Kidney (tissue), 14 donors: ENCODE results near the gene DSCAML1. TPM values are rescaled to one million over a fixed set of nuclear protein-coding genes. Genes with fewer than 3 reads are reported as not detected.

ENCODE experiments used
- DNase-seq, 5 donors: peaks; one replicate each; pipeline ENCODE4 v3.0.0-alpha.2; 2013 to 2020
- FAIRE-seq: peaks from 2 replicates; lab custom pipeline; 2012; peaks lifted over from hg19 to GRCh38; lab: Jason Lieb, UNC
- H3K27ac ChIP-seq, 2 donors: one replicate each; pipeline ENCODE4 v1.7.0; 2013; ENCODE audit warnings: low read depth in 2 of 2, low read length in 2 of 2, inconsistent platforms in 1 of 2
- H3K27me3 ChIP-seq: one replicate; pipeline ENCODE4 v1.7.1; 2013; ENCODE audit warnings: low read length, inconsistent platforms; ENCODE audit not compliant: control insufficient read depth, insufficient read depth
- H3K36me3 ChIP-seq, 3 donors: one replicate each; pipeline versions ENCODE4 v1.7.0 to v1.7.1; 2013; ENCODE audit warnings: low read length in 3 of 3, control low read depth in 1 of 3, inconsistent platforms in 1 of 3; ENCODE audit not compliant: insufficient read depth in 3 of 3, control insufficient read depth in 2 of 3
- H3K4me1 ChIP-seq, 3 donors: one replicate each; pipeline versions ENCODE4 v1.7.0 to v1.7.1; 2013; ENCODE audit warnings: low read length in 3 of 3, inconsistent platforms in 1 of 3, low read depth in 1 of 3; ENCODE audit not compliant: control insufficient read depth in 2 of 3, insufficient read depth in 2 of 3
- H3K4me3 ChIP-seq, 3 donors: one replicate each; pipeline versions ENCODE4 v1.7.0 to v1.8.1; 2013; ENCODE audit warnings: low read length in 3 of 3, control low read depth in 1 of 3, inconsistent platforms in 1 of 3
- H3K9ac ChIP-seq, 3 donors: one replicate each; pipeline versions ENCODE4 v1.7.0 to v1.7.1; 2013; ENCODE audit warnings: low read length in 3 of 3, control low read depth in 1 of 3, inconsistent platforms in 1 of 3
- H3K9me3 ChIP-seq, 3 donors: one replicate each; pipeline versions ENCODE4 v1.7.0 to v1.7.1; 2013; ENCODE audit warnings: low read length in 3 of 3, control low read depth in 1 of 3, inconsistent platforms in 1 of 3; ENCODE audit not compliant: control insufficient read depth in 2 of 3, insufficient read depth in 1 of 3
- intact Hi-C: fragments of 100-400 bp; cut with DNase I; formaldehyde crosslinking; loops from one replicate; pipeline ENCODE4 v1.11.1; 2022
- polyA plus RNA-seq: library from polyadenylated mRNA; stranded (reverse); fragments of 350-450 nt; fragmentation: Illumina TruSeq; extraction: RNeasy Lipid Tissue Mini Kit (QIAGEN cat#74804); gene quantifications from one replicate; pipeline ENCODE4 v1.2.3, GENCODE V29; 2014; ENCODE audit warnings: low read depth, low replicate concordance; ENCODE audit not compliant: insufficient read depth
- total RNA-seq: library from RNA; stranded (reverse); fragmentation: NEBNext Ultra II Directional; extraction: Animal tissue kit (Norgen Biotek cat#: 25700); gene quantifications from one replicate; pipeline ENCODE4 v1.2.1, GENCODE V29; 2021
- TF ChIP-seq, protein P1 (sequence below): IDR thresholded peaks from 3 replicates; pipeline ENCODE4 v1.5.1; 2012; ENCODE audit warnings: mild to moderate bottlenecking, moderate library complexity, borderline replicate concordance; ENCODE audit not compliant: insufficient read depth; ENCODE audit errors: extremely low read depth
- donor health status: control.
- donor health status: control.
- donor health status: control.
- donor health status: control.
- donor health status: control.
- donor health status: DM: yes; HTN: yes; CAD: no.
- donor health status: Normal renal cell carcinoma (clear cell type).

The DSCAML1 gene
- total and polyA plus RNA-seq, 2 donors from 2014 or later = 0.95 to 17.3 TPM

- no peak for FAIRE-seq
- intact Hi-C loops = no loop called here
- Histone ChIP-seq H3K27me3 (no peaks in the 10 kb centered on the region), H3K27ac (peak overlapping the region; percentile 8 to 22), H3K4me3 (no peak overlapping the region), H3K9me3 (no peaks in the 10 kb centered on the region), H3K4me1 (peaks cover 0 to 10% (median 0%) of the 10 kb centered on the region in 3 donors), H3K9ac (no peak overlapping the region), H3K36me3 (peaks cover 0 to 2% (median 0%) of the 10 kb centered on the region in 3 donors)
- peak in 2 of 5 donors; percentile 16 to 40 for DNase-seq
- TF ChIP-seq, protein P1, sequence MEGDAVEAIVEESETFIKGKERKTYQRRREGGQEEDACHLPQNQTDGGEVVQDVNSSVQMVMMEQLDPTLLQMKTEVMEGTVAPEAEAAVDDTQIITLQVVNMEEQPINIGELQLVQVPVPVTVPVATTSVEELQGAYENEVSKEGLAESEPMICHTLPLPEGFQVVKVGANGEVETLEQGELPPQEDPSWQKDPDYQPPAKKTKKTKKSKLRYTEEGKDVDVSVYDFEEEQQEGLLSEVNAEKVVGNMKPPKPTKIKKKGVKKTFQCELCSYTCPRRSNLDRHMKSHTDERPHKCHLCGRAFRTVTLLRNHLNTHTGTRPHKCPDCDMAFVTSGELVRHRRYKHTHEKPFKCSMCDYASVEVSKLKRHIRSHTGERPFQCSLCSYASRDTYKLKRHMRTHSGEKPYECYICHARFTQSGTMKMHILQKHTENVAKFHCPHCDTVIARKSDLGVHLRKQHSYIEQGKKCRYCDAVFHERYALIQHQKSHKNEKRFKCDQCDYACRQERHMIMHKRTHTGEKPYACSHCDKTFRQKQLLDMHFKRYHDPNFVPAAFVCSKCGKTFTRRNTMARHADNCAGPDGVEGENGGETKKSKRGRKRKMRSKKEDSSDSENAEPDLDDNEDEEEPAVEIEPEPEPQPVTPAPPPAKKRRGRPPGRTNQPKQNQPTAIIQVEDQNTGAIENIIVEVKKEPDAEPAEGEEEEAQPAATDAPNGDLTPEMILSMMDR = no peak
Observed at GRCh38 chr11:117839380-117839881, 42.4 kb upstream of the DSCAML1 start.

GRCh38 chr11:117838901-117839300 is 41.9 kb upstream of the DSCAML1 start:
- no peak overlapping the region for H3K4me3 ChIP-seq
- H3K4me1 ChIP-seq = peaks cover 0 to 10% (median 4%) of the 10 kb centered on the region in 3 donors
- TF ChIP-seq, protein P1 = no peak
- H3K27ac ChIP-seq = peak overlapping the region in 1 of 2 donors; percentile 8
- no peaks in the 10 kb centered on the region for H3K27me3 ChIP-seq
- no peak overlapping the region for H3K9ac ChIP-seq
- H3K9me3 ChIP-seq = no peaks in the 10 kb centered on the region
- FAIRE-seq (no peak), DNase-seq (peak in 2 of 5 donors; percentile 9 to 22)
- intact Hi-C loops = no loop called here
- H3K36me3 ChIP-seq = peaks cover 0 to 2% (median 0%) of the 10 kb centered on the region in 3 donors

DNA sequence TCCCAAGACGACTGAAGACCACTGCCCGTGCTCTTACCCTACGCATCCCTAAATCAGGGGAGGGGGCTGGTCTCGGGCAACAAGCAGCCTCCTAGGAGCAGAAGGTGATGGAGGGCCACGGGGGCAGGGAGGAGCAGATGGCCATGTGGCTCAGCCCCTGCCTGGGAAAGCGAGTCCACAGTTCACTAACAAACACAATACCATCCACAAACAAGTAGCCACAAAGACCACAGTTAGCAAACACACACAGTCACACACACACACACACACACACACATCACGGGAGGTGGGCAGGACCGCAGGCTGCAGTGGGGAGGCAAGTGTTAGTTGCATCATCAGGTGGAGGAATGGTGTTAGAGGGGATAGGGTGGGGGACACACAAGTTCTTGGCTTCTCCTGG is 40.8 kb upstream of the DSCAML1 start:
- H3K27ac ChIP-seq = peak overlapping the region; percentile 48 to 69
- intact Hi-C loops = no loop called here
- peaks cover 4 to 12% (median 10%) of the 10 kb centered on the region in 3 donors for H3K4me1 ChIP-seq
- H3K9ac ChIP-seq = peak overlapping the region in 1 of 3 donors; percentile 36
- DNase-seq (peak in 3 of 5 donors; percentile 7 to 55 (median 31)), FAIRE-seq (no peak)
- H3K9me3 ChIP-seq = no peaks in the 10 kb centered on the region
- peaks cover 0 to 2% (median 0%) of the 10 kb centered on the region in 3 donors for H3K36me3 ChIP-seq
- TF ChIP-seq, protein P1 = no peak
- H3K27me3 ChIP-seq = no peaks in the 10 kb centered on the region
- H3K4me3 ChIP-seq = no peak overlapping the region
